HPDE6-E6E7 (cell line): ENCODE results near the gene GATAD2A.

Source experiments
- DNase-seq: peaks from one replicate; pipeline ENCODE4 v3.0.0; 2011; ENCODE audit warnings: missing footprints; ENCODE audit errors: extremely low spot score

Gene GATAD2A

GRCh38 chr19:19487950-19488874 is 82.7 kb downstream of the GATAD2A start:
- no peak for DNase-seq

GRCh38 chr19:19488875-19489690 is 83.6 kb downstream of the GATAD2A start:
- DNase-seq, result peak; percentile 79

DNA sequence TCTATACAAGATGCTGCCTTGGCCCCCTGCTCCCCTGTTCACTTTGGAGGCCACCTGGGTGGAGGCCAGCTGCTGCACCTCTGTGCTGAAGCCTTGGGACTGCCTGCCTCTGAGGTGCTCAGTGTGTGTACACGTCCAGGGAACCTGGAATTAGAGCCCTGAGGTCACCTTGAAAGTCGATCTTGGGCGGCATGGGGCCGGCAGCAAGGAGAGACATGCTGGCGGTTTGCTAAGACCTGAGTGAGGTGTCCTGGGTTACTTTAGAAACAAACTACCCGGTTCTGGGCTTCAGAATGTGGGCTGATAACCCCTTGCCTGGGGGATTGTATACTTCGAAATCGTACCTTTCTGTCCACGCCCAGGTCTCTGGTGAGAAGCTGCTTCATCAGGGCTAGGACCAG is 84.3 kb downstream of the GATAD2A start:
- no peak for DNase-seq

- peak; percentile 67 for DNase-seq
Measured at GRCh38 chr19:19490214-19490968, 84.9 kb downstream of the GATAD2A start.

DNA sequence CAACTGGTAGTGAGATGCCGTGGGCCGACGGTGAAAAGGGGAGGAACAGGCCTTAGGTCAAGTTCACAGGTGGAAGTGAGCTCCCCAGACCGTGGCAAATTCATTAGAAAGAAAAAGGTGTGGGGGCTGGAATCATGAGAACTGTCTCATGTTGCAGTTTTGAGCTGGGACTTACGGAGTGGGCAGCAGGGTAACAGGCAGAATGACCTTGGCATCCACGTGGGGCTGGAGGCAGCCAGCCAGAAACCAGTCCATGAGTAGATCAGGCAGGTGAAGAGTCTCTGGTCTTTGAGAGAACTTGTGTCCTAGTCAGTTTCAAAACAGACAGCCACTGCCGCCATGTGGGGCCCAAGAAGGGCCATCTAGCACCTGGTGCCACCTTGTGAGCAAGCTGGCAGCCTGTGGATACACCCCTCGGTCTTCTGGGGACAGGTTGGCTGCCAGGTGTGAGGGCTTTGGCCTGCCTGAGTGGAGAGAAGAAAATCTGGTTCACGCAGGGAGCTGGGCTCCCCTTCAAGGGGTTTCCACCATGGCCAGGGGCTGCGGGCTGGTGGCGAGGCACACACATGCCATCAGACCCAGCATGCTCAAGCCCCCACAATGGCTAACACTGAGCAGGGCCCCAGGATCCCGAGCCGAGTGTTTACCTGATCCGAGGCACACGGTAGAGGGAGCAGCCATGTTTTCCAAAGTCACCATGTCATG is 86.0 kb downstream of the GATAD2A start:
- no peak for DNase-seq

GRCh38 chr19:19492026-19492610 is 86.6 kb downstream of the GATAD2A start:
- DNase-seq, result no peak

DNA sequence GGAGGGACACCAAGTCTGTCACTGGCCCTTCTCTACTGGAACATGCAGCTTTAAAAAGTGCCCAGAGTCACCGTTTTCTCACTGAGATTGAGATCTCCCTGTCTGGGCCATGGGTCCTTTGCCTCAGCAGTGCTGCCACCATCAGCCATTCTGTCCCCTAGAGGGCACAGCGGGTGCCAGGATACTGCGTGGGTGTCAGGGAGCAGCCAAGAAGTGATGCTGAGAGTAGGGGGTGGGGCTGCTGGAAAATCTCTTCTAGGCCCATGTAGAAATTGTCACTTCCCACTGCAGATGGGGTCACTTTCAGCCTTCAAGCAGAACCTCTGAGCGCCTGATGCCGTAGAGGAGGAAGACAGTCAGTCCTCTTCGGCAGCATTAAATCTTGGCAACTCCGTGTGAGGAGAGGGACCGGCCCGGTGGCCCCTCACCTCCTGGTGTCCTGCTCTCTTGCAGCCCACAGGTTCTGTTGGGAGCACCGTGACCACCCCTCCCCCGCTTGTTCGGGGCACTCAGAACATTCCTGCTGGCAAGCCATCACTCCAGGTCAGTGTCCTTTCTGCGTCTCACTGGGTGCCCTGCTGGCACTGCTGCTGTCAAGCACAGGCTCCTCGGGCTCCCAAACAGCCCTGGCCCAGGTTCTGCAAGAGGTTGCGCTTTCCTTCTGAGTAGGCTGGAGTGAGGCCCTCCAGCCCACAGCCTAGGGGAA is 88.5 kb downstream of the GATAD2A start:
- no peak for DNase-seq

DNA sequence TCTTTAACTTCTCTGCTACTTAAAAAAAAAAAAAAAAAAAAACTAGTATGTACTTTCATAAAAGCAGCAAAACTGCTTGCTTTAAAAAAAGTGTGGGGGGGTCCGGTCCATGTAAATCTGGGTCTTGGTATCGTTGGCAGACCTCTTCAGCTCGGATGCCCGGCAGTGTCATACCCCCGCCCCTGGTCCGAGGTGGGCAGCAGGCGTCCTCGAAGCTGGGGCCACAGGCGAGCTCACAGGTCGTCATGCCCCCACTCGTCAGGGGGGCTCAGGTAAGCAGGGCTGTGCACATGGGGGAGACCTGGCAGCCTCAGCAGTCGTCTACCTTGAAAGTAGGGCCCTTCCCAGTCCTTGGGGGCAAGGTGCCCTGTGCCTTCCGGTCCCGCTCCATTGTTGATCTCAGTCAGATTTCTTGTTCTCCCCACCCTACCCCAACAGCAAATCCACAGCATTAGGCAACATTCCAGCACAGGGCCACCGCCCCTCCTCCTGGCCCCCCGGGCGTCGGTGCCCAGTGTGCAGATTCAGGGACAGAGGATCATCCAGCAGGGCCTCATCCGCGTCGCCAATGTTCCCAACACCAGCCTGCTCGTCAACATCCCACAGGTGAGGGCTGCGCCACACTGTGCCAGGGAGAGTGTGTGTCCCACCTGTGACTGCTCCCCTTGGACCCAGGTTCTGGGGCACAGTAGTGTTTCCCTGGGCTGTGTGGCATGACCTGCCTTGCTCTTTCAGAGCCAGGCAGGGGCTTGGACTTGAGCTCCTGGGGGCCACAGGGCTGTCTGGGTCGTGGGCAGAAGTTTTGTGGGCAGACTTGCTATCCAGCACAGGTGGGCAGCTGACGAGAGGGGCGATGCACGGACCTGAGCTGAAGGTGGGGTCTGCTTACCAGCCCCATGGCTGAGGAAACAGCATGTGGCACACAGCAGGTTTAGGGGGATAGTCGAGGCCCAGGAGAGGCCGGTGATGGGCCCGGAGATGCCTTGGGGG is 90.4 kb downstream of the GATAD2A start:
- DNase-seq, result no peak

GRCh38 chr19:19498255-19498991 is 92.9 kb downstream of the GATAD2A start:
- no peak for DNase-seq

GRCh38 chr19:19499272-19499995 is 94.0 kb downstream of the GATAD2A start:
- DNase-seq, result no peak

- no peak for DNase-seq
Measured at GRCh38 chr19:19500975-19501644, 95.6 kb downstream of the GATAD2A start.

GRCh38 chr19:19501798-19502197 is 96.3 kb downstream of the GATAD2A start:
- DNase-seq, result no peak

DNA sequence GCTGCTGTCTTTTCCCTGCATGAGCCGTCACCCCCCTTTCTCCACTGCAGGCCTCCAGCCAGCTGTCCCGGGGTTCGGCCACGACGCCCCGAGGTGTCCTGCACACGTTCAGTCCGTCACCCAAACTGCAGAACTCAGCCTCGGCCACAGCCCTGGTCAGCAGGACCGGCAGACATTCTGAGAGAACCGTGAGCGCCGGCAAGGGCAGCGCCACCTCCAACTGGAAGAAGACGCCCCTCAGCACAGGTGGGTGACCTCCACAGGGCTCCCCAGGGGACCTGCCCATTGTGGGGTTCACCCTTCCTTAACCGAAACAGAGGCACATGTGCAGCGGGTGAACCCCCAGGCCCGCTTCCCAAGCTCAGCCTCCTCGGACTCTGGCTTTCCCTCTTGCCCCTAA is 96.8 kb downstream of the GATAD2A start:
- no peak for DNase-seq

DNA sequence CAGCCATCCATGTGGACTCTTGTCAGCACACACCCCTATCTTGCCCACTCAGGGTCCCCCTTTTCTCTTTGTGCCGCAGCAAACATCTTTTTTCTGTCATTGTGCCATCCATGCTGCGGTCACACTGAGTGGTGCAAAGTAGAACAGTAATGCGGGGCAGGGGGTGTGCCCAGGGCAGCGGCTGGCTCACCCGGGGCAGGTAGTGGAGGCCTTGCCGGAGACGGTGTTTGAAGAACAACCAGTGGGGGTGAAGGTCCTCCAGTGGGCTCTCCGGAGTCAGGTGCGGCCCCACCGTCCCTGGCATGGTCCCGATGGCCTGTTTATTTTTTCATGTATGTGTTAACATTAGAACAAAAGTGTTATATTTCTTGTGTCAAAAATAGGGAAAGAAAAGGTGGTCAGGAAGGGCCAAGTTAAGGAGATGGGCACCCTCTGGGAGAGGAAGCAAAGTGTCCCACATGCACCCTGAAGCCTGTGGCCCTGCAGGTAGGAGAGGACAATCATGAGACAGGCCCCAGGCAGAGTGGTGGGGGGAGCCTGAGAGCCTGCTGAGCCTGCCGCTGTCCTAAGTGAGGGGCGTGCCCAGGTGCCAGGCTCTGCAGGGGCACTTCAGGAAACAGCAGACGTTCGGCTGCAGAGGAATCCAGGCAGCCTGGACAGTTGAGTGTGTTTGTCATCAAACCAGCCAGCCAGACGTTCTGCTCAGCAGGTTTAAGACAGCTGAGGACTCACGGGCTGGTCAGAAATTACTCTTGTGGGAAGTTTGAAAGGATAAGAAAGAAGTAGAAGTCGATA is 97.5 kb downstream of the GATAD2A start:
- DNase-seq, result no peak

GRCh38 chr19:19504754-19505668 is 99.5 kb downstream of the GATAD2A start:
- DNase-seq, result no peak
